Brain microvascular endothelial cell (primary cell): ENCODE results near the gene CCS.
A peak's percentile ranks its signal among the peaks of the same experiment; 100 is the strongest.
"Not testable (repeated sequence)": the region's sequence is repeated elsewhere in the genome, so short reads cannot be mapped to it uniquely, and the experiment has no call there.

Experiments used
- DNase-seq: peaks from one replicate; pipeline ENCODE4 v3.0.0-alpha.2; 2020
- H3K27ac ChIP-seq: fragments of 250-450 bp; sonication (Bioruptor Pico); 2 replicates; pipeline ENCODE4 v1.5.1; 2020; ENCODE audit warnings: mild to moderate bottlenecking, moderate library complexity
- H3K27me3 ChIP-seq: fragments of 250-450 bp; sonication (Bioruptor Pico); replicated peaks from 2 replicates; pipeline ENCODE4 v1.5.1; 2020; ENCODE audit warnings: mild to moderate bottlenecking
- H3K36me3 ChIP-seq: fragments of 250-450 bp; sonication (Bioruptor Pico); replicated peaks from 2 replicates; pipeline ENCODE4 v1.5.1; 2020; ENCODE audit warnings: mild to moderate bottlenecking
- H3K4me3 ChIP-seq: 2 replicates; pipeline ENCODE4 v1.5.1; 2011; ENCODE audit warnings: low read depth, mild to moderate bottlenecking, control low read depth, low read length, moderate library complexity
- CTCF ChIP-seq: IDR thresholded peaks from 2 replicates; pipeline ENCODE4 v1.5.1; 2011; ENCODE audit warnings: low read depth, mild to moderate bottlenecking, moderate library complexity, low read length, control low read depth, inconsistent platforms; ENCODE audit errors: missing control alignments
- in situ Hi-C: cut with HindIII; loops from 2 replicates; pipeline ENCODE4 v1.10.0; 2017; ENCODE audit warnings: low sequenced_read_pairs, low pct_ligation_motif_present

The CCS gene

GRCh38 chr11:66600631-66601233 is 7.7 kb downstream of the CCS start:
- Histone ChIP-seq H3K27ac (no peak overlapping the region), H3K4me3 (no peak overlapping the region), H3K27me3 (no peaks in the 10 kb centered on the region), H3K36me3 (peaks cover 18% of the 10 kb centered on the region)
- DNase-seq: no peak
- in situ Hi-C loops: no loop called here
- TF ChIP-seq CTCF: no peak

GRCh38 chr11:66603072-66603471 is 10.1 kb downstream of the CCS start:
- DNase-seq: no peak
- H3K27me3 ChIP-seq: no peaks in the 10 kb centered on the region
- TF ChIP-seq CTCF: no peak
- H3K27ac ChIP-seq: no peak overlapping the region
- peaks cover 19% of the 10 kb centered on the region for H3K36me3 ChIP-seq
- in situ Hi-C loops: no loop called here
- H3K4me3 ChIP-seq: no peak overlapping the region

GRCh38 chr11:66604155-66604554 is 11.2 kb downstream of the CCS start:
- in situ Hi-C loops: no loop called here
- H3K4me3 ChIP-seq: no peak overlapping the region
- no peak overlapping the region for H3K27ac ChIP-seq
- TF ChIP-seq CTCF: no peak
- no peak for DNase-seq
- H3K27me3 ChIP-seq: no peaks in the 10 kb centered on the region
- peaks cover 17% of the 10 kb centered on the region for H3K36me3 ChIP-seq

GRCh38 chr11:66606608-66607007 is 13.6 kb downstream of the CCS start:
- H3K27me3 ChIP-seq, H3K27ac ChIP-seq, DNase-seq, H3K4me3 ChIP-seq, in situ Hi-C loops: not testable (repeated sequence)
- H3K36me3 ChIP-seq: peaks cover 10% of the 10 kb centered on the region

GRCh38 chr11:66607126-66607834 is 14.3 kb downstream of the CCS start:
- Histone ChIP-seq H3K36me3 (peaks cover 10% of the 10 kb centered on the region), H3K27me3 (no peaks in the 10 kb centered on the region), H3K27ac (no peak overlapping the region), H3K4me3 (no peak overlapping the region)
- no peak for TF ChIP-seq CTCF
- in situ Hi-C loops: no loop called here
- DNase-seq: peak; percentile 46

- DNase-seq: no peak
- no peak overlapping the region for H3K27ac ChIP-seq
- H3K27me3 ChIP-seq: no peaks in the 10 kb centered on the region
- in situ Hi-C loops: no loop called here
- no peak for TF ChIP-seq CTCF
- H3K4me3 ChIP-seq: no peak overlapping the region
- H3K36me3 ChIP-seq: peaks cover 6% of the 10 kb centered on the region
Measured at GRCh38 chr11:66609721-66610617, 17.0 kb downstream of the CCS start.
